GM18909 (cell line): ENCODE data around the gene PODN.

Experiments
- ATAC-seq: cut with Tn5 transposase; IDR thresholded peaks from one replicate; pipeline ENCODE4 v1.9.1; 2021; ENCODE audit warnings: mild to moderate bottlenecking; ENCODE audit not compliant: unreplicated experiment, poor library complexity

The PODN gene

GRCh38 chr1:53061859-53062707 is at the start of gene PODN:
PODN (plus strand) TSS chr1:53062213; CDS start chr1:53069856, 7,643 bp downstream.
- no peak for ATAC-seq

- peak; percentile 86 for ATAC-seq
Measured at GRCh38 chr1:53014791-53015507, 47.1 kb upstream of the PODN start.

GRCh38 chr1:53015508-53015860 is 46.5 kb upstream of the PODN start:
- no peak for ATAC-seq

DNA sequence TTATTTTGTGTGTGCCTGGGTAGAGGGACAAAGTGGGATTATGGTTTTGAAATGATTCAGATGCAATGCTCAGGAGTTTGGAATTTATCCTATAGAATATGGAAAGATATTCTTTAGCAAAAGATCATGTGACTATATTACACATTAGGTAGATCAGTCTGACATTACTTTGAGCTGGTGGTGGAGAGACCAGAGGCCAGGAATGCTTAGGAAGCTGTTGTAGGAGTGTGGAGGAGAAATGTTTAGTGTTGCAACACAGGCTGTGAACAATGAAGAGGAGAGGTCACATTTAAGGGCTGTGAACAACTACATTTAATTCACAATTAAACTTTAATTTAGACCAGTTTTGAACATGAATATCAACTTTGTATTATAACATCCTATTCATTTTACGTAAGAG is 45.3 kb upstream of the PODN start:
- ATAC-seq = no peak

- ATAC-seq = no peak
Measured at GRCh38 chr1:53020588-53020987, 41.4 kb upstream of the PODN start.

DNA sequence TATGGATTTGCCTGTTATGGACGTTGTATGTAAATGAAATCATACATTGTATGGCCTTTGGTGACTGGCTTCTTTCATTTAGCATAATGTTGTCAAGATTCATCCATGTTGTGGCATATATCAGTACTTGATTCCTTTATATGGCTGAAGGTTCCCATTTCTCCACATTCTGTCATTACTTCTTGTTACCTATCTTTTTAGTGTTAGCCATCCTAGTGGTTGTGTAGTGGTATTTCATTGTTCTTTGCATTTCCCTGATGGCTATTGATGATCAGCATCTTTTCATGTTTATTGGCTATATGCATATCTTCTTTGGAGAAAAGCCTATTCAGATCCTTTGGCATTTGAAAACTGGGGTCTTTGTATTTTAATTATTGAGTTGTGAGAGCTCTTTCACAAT is 39.8 kb upstream of the PODN start:
- no peak for ATAC-seq

DNA sequence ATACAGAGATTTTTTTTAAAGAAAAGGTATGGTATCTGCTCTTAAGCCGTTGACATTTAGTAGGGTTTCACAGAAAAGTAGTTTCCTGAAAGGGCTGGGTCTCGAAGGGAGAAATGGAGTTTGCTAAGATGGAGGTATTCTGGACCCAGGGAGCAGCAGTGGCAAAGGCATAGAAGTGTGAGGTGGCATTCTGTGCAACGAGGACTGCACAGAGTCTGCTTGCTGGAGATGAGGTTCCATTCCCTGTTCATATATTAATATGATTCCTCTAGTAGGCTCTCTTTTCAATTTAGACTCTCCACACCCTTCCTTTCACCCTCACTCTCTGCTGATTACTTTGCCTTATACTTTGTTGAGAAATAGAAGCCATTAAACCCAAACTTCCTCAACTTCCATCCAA is 38.5 kb upstream of the PODN start:
- no peak for ATAC-seq

DNA sequence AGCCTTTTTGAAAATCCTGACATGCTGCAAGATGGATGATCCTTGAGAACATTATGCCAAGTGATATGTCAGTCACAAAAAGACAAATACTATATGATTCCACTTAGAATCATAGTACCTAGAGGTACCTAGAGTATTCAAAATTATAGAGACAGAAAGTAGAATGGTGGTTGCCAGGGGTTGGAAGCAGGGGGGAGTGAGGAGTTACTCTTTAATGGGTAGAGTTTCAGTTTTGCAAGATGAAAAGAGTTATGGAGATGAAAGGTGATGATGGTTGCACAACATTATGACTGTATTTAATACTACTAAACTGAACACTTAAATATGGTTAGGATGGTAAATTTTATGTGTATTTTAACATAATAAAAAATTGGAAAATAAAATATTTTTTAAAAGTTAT is 37.9 kb upstream of the PODN start:
- no peak for ATAC-seq

DNA sequence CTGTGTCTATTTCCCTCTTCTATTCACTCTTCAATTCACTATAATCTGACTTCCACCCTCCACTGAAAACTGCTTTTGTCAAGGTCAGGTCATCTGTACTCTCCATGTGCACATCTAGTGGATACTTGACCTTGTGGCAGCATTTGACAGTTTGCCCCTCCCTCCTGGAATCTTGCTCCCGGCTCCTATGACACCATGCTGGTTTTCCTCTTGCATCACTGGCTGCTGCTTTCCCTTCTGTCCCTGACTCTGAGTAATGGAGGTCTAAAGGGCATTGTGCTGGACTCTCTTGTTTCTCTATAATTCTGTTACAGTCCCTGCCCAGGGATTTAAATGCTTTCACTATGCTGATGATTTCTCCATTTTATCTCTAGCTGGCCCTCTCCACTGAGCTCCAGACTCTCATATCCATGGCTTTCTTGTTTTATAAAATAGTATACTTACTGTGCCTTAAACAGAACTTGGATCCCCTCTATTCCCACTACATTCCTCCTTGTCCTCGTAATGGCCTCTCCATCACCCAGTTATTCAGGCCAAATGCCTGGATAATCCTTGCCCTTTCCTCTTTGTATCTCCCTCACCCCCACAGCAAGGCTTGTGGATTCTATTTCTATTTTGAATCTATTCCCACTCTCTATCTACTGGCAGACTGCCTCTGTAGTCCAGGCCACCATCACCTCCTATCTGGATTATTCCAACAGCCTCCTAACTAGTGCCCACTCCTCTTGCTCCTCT is 36.8 kb upstream of the PODN start:
- ATAC-seq = no peak

DNA sequence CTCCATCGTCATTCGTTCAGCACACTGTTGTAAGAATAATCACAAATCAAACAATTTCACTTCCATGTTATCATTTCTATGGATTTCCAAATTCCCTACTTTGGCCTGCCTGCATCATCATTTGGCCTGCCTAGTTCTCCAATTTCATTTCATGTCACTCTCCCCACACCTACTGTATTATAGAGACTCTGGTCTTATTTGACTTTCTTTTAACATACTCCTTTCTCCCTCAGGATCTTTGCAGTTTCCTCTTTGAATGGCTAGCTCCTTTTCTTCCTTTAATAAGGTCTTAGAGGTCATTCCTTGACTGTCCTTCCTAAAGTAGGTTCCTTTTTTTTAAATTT is 36.3 kb upstream of the PODN start:
- no peak for ATAC-seq

DNA sequence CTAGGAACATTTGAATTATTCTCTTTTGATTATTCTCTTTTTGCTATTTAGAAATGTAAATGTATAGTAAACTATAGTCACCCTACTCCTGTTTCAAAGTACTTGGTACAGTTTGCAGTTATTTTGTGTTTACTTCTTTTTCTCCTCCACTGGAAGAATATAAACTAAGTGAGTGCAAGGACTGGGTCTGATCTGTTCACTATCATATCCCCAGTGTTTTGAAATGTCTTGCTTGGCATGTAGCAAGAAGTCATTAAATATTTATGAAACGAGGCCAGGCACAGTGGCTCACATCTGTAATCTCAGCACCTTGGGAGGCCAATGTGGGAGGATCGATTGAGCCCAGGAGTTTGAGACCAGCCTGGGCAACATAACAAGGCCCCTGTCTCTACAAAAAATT is 35.8 kb upstream of the PODN start:
- no peak for ATAC-seq

DNA sequence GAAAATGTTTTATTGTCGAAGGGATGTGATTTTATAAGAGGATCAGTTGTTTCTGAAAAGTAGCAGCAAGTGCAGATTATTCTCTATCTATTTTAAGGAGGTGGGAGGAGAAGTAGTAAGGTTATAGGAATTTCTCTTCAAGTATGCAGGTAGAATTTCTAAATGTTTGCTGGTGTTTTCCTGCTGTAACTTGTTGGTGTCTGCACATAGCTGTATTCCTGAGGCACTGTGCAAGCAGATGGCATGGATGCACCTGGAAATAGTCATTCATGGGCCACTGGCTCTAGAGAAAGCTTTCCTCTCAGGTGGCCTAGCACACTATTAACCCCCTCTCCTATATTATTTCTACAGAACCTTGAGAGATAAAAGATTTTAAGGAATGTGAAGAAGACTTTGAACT is 30.3 kb upstream of the PODN start:
- no peak for ATAC-seq

DNA sequence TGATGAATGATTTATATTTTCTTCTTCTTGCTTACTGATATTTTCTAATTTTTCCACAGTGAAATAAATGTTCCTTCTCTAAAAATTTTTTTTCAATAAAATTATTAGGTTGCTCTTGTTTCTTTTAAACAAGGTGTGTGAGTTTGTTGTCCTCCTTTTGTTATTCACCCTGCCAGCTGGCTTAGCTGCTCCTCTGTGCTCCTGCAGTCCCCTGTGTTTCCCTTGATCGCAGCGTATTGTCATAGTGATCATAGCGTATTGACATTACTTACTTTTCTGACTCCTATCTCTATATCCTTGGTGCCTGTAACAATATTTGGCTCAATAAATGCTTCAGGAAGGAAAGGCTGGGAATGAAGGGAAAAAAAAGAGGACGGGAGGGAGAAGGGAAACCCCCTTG is 24.9 kb upstream of the PODN start:
- no peak for ATAC-seq

GRCh38 chr1:53038566-53038965 is 23.4 kb upstream of the PODN start:
- ATAC-seq = no peak

- no peak for ATAC-seq
Measured at GRCh38 chr1:53043271-53043670, 18.7 kb upstream of the PODN start.

GRCh38 chr1:53044926-53045325 is 17.1 kb upstream of the PODN start:
- ATAC-seq = no peak

- no peak for ATAC-seq
Measured at GRCh38 chr1:53046930-53047329, 15.1 kb upstream of the PODN start.

DNA sequence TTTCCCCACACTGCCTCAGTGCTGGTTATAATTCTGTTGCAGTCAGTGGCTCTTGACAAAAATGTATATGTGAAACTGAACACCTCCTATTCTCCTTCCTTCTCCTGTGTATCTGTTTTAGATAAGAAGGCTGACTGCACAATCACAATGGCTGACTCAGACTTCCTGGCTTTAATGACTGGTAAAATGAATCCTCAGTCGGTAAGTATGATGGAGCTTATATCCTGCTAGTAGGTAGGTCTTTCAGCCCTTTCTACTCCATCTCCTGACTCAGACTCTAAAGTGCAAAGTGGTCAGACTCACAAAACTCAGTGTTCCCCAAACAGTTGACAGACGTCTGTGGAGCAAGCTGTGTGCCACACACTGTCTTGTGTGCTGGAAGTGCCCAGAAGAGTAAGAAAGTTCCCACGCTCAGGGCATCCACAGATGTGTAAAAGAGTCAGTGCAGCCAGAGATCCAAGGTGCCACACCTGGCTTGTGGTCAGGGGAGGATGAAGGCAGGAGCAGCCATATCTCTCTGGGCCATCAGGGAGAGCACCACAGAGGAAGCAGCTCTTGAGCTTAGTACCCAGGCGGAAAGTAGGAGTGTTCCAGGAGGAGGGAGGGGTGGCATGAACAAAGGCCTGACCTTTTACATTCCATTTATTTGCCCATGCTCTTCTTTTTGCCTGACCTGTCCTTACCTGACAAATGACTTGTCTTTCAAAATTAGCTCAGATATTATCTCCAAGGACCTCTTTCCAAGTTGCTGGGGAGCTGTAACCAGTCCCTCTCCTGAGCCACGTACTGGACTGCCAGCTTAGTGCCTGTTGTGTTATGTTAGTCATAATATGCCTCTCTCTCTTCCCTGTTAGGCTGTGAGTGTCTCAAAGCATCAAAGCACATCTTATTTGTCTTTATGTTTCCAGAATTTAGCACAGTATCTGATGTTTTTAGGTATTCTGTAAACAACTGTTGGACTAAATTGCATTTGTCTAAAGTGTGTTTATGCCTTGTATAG is 14.0 kb upstream of the PODN start:
- no peak for ATAC-seq

GRCh38 chr1:53048960-53049573 is 12.9 kb upstream of the PODN start:
- ATAC-seq = no peak

DNA sequence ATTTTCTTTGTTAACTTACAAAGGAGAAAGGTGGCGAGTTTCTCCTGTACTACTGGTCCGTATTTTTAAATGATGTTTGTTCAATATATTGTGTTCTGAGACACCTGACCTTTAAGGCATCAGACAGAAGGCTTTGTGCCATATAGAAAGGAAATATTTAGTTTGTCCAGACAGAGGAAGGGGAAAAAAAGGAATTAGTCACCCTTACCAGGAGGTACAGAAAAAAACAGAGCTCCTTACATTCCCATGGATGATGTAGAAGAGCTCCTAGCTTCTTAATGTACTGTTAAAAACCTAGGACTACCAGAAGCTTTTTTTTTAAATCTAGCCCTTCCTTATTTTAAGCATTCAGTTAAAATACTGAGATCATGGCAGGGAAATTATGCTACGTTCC is 12.4 kb upstream of the PODN start:
- no peak for ATAC-seq
